ENCODE measurements around the gene MBD5. TPM values are rescaled to one million over a fixed set of nuclear protein-coding genes. Genes with fewer than 3 reads are reported as not detected.

The MBD5 gene
- total RNA-seq, 1 donor from 2014 or later, result 42.1 TPM

- no peak for TF ChIP-seq CTCF (IDR thresholded peaks at IDR 0.05)
- no peaks in the 10 kb centered on the region for H3K27me3 ChIP-seq
- no peaks in the 10 kb centered on the region for H3K9me3 ChIP-seq
- no peak overlapping the region for H3K4me3 ChIP-seq
- H3K27ac ChIP-seq, result no peak overlapping the region
- H3K36me3 ChIP-seq, result no peaks in the 10 kb centered on the region
- intact Hi-C loops (cut with DNase I), result no loop called here
- ATAC-seq, result no peak
- H3K4me1 ChIP-seq, result no peaks in the 10 kb centered on the region
- no peak for DNase-seq
Measured at GRCh38 chr2:148251993-148252392, 231.1 kb downstream of the MBD5 start.

GRCh38 chr2:148252646-148253045 lies 231.8 kb downstream of the MBD5 start:
- H3K9me3 ChIP-seq, result no peaks in the 10 kb centered on the region
- no peaks in the 10 kb centered on the region for H3K27me3 ChIP-seq

GRCh38 chr2:148253685-148254084 lies 232.8 kb downstream of the MBD5 start:
- no peak overlapping the region for H3K27ac ChIP-seq
- no peak for DNase-seq
- H3K36me3 ChIP-seq, result no peaks in the 10 kb centered on the region
- no peaks in the 10 kb centered on the region for H3K27me3 ChIP-seq
- no peaks in the 10 kb centered on the region for H3K9me3 ChIP-seq
- intact Hi-C loops (cut with DNase I), result no loop called here
- ATAC-seq, result no peak
- H3K4me1 ChIP-seq, result no peaks in the 10 kb centered on the region
- H3K4me3 ChIP-seq, result no peak overlapping the region
- TF ChIP-seq CTCF (IDR thresholded peaks at IDR 0.05), result no peak

More at GRCh38 chr2:148252646-148253045, 231.8 kb downstream of the MBD5 start:
- DNase-seq, result no peak
- no peak for ATAC-seq
- H3K4me1 ChIP-seq, result no peaks in the 10 kb centered on the region
- H3K36me3 ChIP-seq, result no peaks in the 10 kb centered on the region
- intact Hi-C loops (cut with DNase I), result no loop called here
- no peak for TF ChIP-seq CTCF (IDR thresholded peaks at IDR 0.05)
- no peak overlapping the region for H3K4me3 ChIP-seq
- H3K27ac ChIP-seq, result no peak overlapping the region

- no peak overlapping the region for H3K4me3 ChIP-seq
- TF ChIP-seq CTCF (IDR thresholded peaks at IDR 0.05), result no peak
- DNase-seq, result peak; percentile 83
- intact Hi-C loops (cut with DNase I), result no loop called here
- H3K27ac ChIP-seq, result no peak overlapping the region
- no peaks in the 10 kb centered on the region for H3K9me3 ChIP-seq
- no peaks in the 10 kb centered on the region for H3K4me1 ChIP-seq
- peak; percentile 88 for ATAC-seq
- no peaks in the 10 kb centered on the region for H3K36me3 ChIP-seq
- no peaks in the 10 kb centered on the region for H3K27me3 ChIP-seq
Measured at GRCh38 chr2:148255929-148256328, 235.0 kb downstream of the MBD5 start.

- ATAC-seq (no peak), DNase-seq (no peak)
- H3K4me3 ChIP-seq, result no peak overlapping the region
- H3K27me3 ChIP-seq, result no peaks in the 10 kb centered on the region
- no peaks in the 10 kb centered on the region for H3K9me3 ChIP-seq
- H3K36me3 ChIP-seq, result no peaks in the 10 kb centered on the region
- no peaks in the 10 kb centered on the region for H3K4me1 ChIP-seq
- no peak for TF ChIP-seq CTCF (IDR thresholded peaks at IDR 0.05)
- no peak overlapping the region for H3K27ac ChIP-seq
- intact Hi-C loops (cut with DNase I), result no loop called here
Measured at GRCh38 chr2:148257276-148257675, 236.4 kb downstream of the MBD5 start.

GRCh38 chr2:148258124-148258523 lies 237.2 kb downstream of the MBD5 start:
- Histone ChIP-seq H3K9me3 (no peaks in the 10 kb centered on the region), H3K27ac (no peak overlapping the region), H3K36me3 (no peaks in the 10 kb centered on the region), H3K4me3 (no peak overlapping the region), H3K27me3 (no peaks in the 10 kb centered on the region), H3K4me1 (no peaks in the 10 kb centered on the region)
- TF ChIP-seq CTCF (IDR thresholded peaks at IDR 0.05), result no peak
- ATAC-seq, result no peak
- intact Hi-C loops (cut with DNase I), result no loop called here
- no peak for DNase-seq

Data from upper lobe of right lung (tissue), 1 donor.